ENCODE results near the gene HOXD9. TPM values are rescaled to one million over a fixed set of nuclear protein-coding genes. Genes with fewer than 3 reads are reported as not detected.

Gene HOXD9
- total RNA-seq, 1 experiment from 2014 or later, result not detected

- DNase-seq, result no peak
- Histone ChIP-seq H3K4me1 (replicated peaks; ENCODE audit: insufficient read depth) (no peaks in the 10 kb centered on the region), H3F3A (ENCODE audit: insufficient read depth, low read depth) (no peaks in the 10 kb centered on the region), H3K79me2 (ENCODE audit: low read depth) (no peaks in the 10 kb centered on the region), H2AFZ (no peak overlapping the region), H3K27ac (no peak overlapping the region), H3K27me3 (ENCODE audit: insufficient read depth, low read depth) (peaks cover 27% of the 10 kb centered on the region), H4K20me1 (ENCODE audit: insufficient read depth) (no peaks in the 10 kb centered on the region), H3K9me3 (ENCODE audit: insufficient read depth, low read depth) (no peaks in the 10 kb centered on the region), H3K9me2 (ENCODE audit: insufficient read depth) (no peaks in the 10 kb centered on the region), H3K36me3 (ENCODE audit: low read depth) (no peaks in the 10 kb centered on the region), H3K4me3 (no peak overlapping the region), H3K4me2 (no peak overlapping the region)
- no TSS peak for BruUV-seq (replicated peaks)
- CTCF ChIA-PET, result no interaction called here
- no peak for TF ChIP-seq CTCF (conservative IDR thresholded peaks at IDR 0.05)
- TF ChIP-seq EZH2 (IDR thresholded peaks at IDR 0.05; ENCODE audit: low read depth), result no peak
- intact Hi-C loops (cut with micrococcal nuclease; ENCODE audit: unreplicated experiment), result no loop called here
- POLR2A ChIA-PET (ENCODE audit: unreplicated experiment), result no interaction called here
Measured at GRCh38 chr2:176104316-176105077, 18.0 kb upstream of the HOXD9 start.

DNA sequence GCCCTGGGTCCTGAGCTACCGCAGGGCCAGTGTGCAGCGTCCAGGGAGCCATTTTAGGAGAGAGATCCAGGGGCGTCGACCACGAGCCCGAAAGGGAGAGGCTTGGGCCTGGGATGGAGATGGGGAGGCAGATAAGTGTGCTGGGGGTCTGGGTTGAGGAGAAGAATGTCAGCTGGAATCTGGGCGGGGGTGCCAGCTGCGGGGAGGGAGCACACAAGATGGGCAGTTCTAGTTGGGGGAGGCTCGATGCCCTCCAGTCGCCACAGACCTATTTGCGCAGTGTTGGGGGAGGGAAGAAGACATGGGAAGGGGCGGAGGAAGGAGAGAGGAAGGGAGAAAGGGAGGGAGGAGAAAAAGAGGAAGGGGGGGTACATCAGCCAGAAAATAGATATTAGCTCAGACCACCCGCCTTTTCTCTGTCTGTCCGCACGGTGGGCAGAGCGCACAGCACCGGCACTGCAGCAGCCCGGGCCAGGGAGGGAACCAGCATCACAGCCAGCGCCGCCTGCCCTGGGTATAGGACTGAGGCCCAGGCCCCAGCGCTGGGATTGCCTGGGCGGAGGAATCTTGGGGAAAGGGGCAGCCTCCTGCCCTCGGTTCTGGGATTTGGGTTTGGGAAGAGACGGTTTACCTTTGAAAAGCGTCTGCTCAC, 17.3 kb upstream of the HOXD9 start:
- H3K9me2 ChIP-seq (ENCODE audit: insufficient read depth), result no peaks in the 10 kb centered on the region
- no peak for DNase-seq
- ChIA-PET CTCF (no interaction called here), POLR2A (ENCODE audit: unreplicated experiment) (no interaction called here)
- H3K4me2 ChIP-seq, result no peak overlapping the region
- H4K20me1 ChIP-seq (ENCODE audit: insufficient read depth), result no peaks in the 10 kb centered on the region
- H3K4me1 ChIP-seq (replicated peaks; ENCODE audit: insufficient read depth), result no peaks in the 10 kb centered on the region
- no TSS peak for BruUV-seq (replicated peaks)
- intact Hi-C loops (cut with micrococcal nuclease; ENCODE audit: unreplicated experiment), result no loop called here
- no peaks in the 10 kb centered on the region for H3K79me2 ChIP-seq (ENCODE audit: low read depth)
- no peak overlapping the region for H3K27ac ChIP-seq
- H3K4me3 ChIP-seq, result no peak overlapping the region
- H3K9me3 ChIP-seq (ENCODE audit: insufficient read depth, low read depth), result no peaks in the 10 kb centered on the region
- peaks cover 27% of the 10 kb centered on the region for H3K27me3 ChIP-seq (ENCODE audit: insufficient read depth, low read depth)
- H2AFZ ChIP-seq, result no peak overlapping the region
- no peaks in the 10 kb centered on the region for H3F3A ChIP-seq (ENCODE audit: insufficient read depth, low read depth)
- TF ChIP-seq EZH2 (IDR thresholded peaks at IDR 0.05; ENCODE audit: low read depth), result no peak
- TF ChIP-seq CTCF (conservative IDR thresholded peaks at IDR 0.05), result no peak
- no peaks in the 10 kb centered on the region for H3K36me3 ChIP-seq (ENCODE audit: low read depth)

DNA sequence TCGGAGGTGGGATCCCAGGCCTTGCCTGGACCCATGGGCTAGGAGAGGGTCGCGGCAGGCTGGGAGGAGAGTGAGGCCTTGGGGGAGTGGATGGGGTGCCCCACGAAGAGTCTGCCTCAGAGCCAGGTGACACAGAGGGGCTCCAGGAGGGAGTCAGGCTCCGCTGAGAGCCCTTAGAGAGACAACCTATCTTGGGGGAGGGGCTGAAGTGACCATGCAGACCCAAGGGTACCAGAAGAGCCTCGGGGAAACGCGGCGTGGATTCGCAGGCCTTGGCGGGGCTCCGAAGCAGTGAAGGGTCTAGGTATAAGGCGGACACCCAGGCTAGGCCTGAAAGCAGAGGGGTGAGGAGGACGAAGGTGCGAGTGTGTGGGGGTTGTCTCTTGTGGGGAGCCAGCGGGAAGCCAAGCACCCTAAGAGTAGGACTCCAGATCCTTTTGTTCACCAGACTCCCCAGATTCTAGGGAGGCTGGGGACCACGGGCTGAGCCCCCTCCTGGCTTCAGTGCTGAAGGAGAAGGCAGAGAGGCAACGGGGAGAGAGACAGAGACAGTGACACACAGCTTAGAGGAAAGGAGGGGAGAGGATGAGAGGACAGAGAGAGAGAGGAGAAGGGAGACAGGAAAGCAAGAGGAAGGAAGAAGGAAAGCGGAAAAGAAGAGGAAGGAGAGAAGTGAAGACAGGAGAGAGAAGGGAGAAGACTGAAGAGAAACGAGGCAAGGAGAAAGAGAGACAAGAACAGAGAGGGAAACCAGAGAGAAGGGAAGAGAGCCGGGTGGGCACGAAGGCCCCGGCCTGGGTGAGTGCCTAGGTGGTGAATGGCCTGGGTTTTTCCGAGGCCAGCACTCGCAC, 16.6 kb upstream of the HOXD9 start:
- H3K4me2 ChIP-seq, result no peak overlapping the region
- ChIA-PET CTCF (interaction anchor here (1.0 kb wide), 1 partner anchor 8 kb away, joined by 7 read pairs; no protein-coding TSS in a partner anchor), POLR2A (ENCODE audit: unreplicated experiment) (interaction anchor here (0.8 kb wide), 1 partner anchor 1645 kb away, joined by 10 read pairs; no protein-coding TSS in a partner anchor)
- intact Hi-C loops (cut with micrococcal nuclease; ENCODE audit: unreplicated experiment), result no loop called here
- no peaks in the 10 kb centered on the region for H3F3A ChIP-seq (ENCODE audit: insufficient read depth, low read depth)
- no peak for DNase-seq
- BruUV-seq (replicated peaks), result no TSS peak
- H3K79me2 ChIP-seq (ENCODE audit: low read depth), result no peaks in the 10 kb centered on the region
- no peaks in the 10 kb centered on the region for H3K9me2 ChIP-seq (ENCODE audit: insufficient read depth)
- no peak overlapping the region for H2AFZ ChIP-seq
- peaks cover 32% of the 10 kb centered on the region for H3K27me3 ChIP-seq (ENCODE audit: insufficient read depth, low read depth)
- H3K9me3 ChIP-seq (ENCODE audit: insufficient read depth, low read depth), result no peaks in the 10 kb centered on the region
- H3K4me3 ChIP-seq, result no peak overlapping the region
- H3K36me3 ChIP-seq (ENCODE audit: low read depth), result no peaks in the 10 kb centered on the region
- no peaks in the 10 kb centered on the region for H4K20me1 ChIP-seq (ENCODE audit: insufficient read depth)
- no peak for TF ChIP-seq CTCF (conservative IDR thresholded peaks at IDR 0.05)
- no peak for TF ChIP-seq EZH2 (IDR thresholded peaks at IDR 0.05; ENCODE audit: low read depth)
- no peaks in the 10 kb centered on the region for H3K4me1 ChIP-seq (replicated peaks; ENCODE audit: insufficient read depth)
- no peak overlapping the region for H3K27ac ChIP-seq

Measured in PC-9 (cell line).